GM15510 (cell line): ENCODE measurements around the gene TEX261.

Experiments used
- POLR2A ChIP-seq: IDR thresholded peaks from 3 replicates; pipeline ENCODE4 v1.6.1; 2011; ENCODE audit warnings: borderline replicate concordance; ENCODE audit not compliant: insufficient read length; ENCODE audit errors: extremely low read depth

Gene TEX261

GRCh38 chr2:70936165-70936978, 58.3 kb downstream of the TEX261 start:
- no peak for TF ChIP-seq POLR2A
